Activated gamma-delta T cell treated with anti-CD3 and anti-CD28 coated beads, Interleukin-2, amount 50 U/mL, for 16 hours (primary cell): ENCODE results near the gene C22orf15.

Experiments
- DNase-seq: peaks from one replicate; pipeline ENCODE4 v3.0.0-alpha.2; 2020; ENCODE audit warnings: low read depth

The C22orf15 gene

DNA sequence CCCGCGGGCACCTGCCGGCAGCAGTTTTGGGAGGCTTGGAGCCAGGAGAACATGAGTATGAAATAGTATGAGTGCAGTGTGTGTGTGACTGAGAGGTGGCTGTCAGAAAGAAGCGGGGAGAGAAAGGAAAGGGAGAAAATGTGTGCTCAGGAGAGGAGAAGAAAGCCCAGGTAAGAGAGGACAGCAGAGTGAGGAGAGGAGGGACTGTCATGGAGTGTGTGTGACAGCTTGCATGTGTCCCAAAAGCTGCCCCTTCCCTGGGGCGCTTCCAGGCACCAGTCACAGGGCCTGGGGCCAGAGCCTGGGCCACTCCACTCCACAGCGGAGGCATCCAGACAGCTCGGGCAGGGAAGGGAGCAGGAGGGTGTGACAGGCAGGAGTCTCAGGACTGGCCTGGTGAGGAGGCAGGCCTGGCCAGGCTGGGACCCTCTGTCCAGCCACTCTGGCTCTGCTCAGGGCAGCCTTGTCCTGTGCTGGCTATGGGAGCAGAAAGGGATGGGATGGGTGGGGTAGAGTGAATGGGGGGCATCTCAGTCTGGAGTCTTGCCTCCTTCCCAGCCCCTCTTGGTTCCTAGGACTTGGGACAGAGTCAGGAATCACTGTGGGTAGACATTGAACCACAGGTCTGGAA is 10.8 kb downstream of the C22orf15 start:
- DNase-seq, result no peak

DNA sequence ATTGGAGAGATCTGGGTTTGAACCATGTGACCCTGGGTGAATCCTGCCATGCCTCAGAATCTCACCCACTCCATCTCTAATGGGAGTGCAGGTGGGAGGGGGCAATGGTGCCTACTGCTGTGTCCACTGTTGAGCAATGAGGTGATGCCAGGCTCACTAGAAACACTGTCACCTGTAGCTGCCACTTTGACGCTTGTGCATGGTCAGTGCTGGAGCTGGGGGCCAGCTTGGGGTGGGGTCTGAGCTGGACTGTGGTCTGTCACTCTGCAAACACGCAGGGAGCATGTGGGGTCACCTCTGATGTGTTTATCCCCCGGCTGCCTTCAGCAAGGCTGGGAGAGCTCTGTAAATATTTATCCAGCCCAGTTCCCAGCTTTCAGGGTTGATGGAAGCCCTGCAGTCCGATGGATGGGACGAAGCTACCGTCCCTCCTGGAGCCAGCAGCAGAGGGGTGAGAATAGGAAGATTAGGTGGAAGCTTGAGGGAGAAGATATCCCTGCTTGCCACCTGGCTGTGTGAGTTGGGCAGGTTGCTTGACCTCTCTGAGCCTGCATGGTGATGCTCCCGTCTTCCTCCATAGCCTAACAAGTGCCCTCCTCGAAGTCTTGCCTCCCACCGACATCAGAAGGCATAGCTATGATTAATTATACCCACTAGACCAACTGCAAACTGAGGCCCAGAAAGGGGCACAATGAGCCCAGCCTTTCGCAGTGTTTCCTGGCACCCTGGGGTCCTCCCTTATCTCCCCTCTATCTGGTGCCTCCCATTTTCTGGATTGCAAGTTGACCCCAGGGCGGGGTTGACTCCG is 11.5 kb downstream of the C22orf15 start:
- DNase-seq, result no peak

DNA sequence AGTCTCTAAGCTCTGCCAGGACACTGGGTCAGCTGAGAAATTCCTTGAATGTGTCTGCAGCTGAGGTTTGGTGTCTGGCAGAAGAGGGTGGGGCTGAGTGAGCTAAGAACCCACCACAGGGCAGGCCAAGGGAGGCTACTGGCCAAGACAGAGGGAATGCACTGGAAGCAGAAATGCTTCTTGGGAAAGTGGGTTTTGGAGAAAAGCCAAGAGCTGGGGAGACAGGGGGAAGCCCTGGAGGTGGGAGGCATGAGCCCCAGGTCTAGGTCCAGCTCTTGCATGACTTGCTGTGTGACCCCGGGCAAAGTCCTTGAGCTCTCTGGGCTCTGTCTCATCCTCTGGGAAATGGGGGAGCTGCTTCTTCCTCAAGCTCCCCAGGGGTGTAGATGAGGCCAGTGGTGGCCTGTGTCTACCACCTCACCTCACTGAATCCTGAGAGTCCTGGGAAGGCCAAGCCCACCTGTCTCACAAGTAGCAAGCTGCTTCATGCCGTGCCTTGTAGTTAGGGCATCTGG is 12.2 kb downstream of the C22orf15 start:
- no peak for DNase-seq

DNA sequence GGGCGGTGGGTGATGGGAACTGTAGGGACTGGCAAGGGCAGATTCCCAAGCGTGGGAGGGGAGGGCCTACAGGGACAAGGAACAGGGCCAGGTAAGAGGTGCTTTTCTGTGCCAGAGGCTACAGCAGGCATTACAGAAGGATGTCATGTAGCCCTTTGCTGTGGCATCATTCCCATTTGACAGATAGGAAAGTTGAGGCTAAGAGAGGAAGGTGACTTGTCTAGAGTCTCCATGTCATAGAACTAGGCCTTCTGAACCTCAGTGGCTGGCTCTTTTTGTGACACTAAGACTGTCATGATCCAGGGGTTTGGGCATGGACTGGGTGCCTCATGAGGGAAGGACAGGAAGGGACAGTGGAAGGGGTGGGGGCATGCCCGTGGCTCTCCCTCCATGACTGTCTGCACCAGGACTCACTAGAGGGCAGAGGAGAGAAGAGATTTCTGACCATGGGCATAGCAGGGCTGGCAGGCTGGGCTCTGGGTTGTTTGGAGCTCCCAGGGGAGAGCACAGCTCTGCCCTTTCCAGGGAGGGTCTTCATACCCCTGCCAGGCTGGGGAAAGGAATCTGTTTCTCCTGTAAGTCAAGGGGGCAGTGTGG is 13.1 kb downstream of the C22orf15 start:
- no peak for DNase-seq

DNA sequence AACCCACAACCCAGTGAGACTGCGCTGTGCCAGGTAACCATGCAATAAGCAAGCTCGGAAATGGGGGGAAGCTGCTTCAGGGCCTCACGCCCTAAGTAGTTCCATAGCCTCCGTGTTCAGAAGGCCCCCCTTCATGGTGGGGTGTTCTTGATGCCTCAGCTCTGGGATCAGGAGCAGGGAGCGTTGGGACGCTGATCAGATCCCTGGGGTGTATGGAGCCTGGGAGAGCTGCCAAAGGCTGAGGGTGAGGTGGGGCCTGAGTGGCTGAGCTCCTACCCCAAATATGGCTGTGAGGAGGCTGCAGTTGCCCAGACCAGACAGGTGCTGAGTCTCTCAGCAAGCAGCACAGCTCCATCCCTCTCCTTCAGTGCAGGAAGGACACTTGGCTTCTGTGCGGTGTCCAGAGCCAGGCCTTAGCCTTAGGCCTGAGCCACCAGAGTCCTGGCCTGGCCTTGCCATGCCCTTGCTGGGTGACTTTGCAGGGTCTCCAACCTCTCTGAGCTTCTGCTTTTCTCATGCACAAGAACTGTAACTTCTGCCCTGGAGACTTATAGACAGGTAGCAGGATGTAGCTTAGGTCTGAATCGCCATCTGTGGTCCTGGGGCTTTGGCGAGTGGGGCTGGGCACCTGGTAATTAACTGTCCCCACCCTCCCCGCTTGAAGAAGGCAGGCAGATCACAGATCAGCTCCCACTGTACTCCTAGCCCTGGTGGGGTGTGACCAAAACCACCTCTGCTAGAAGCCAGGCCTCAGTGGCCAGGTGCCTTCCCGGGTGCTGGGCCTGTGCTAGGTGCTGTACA is 15.2 kb downstream of the C22orf15 start:
- DNase-seq, result no peak

DNA sequence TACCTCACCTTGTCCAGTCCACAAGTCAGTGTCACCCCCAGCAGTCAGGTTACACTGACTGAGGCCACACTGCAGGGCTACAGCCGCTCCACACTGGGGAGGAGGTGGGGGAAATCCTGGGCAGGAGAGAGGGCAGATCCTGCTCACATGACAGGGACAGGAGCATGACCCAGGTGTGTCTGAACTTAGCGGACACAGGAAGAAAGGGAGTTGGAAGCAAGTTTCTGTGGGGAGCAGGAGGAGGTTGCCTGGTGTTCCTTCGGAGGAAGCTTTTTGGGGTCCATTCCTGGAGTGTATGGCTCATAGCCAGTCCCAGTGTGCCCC is 15.7 kb downstream of the C22orf15 start:
- no peak for DNase-seq

DNA sequence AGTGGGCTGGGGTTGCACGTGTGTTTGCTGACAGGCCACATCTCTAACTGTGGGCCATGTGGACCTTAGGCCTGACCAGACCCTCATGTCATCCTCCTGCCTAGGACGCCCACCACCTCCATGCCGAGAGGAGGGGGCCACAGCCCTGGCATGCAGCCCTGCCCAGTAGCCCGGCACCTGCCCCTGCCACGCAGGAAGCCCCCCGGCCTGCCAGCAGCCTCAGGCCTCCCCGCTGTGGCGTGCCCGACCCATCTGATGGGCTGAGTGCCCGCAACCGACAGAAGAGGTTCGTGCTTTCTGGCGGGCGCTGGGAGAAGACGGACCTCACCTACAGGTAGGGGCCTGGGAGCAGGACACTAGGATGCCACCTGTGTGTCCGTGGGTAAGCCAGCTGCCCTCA is 16.3 kb downstream of the C22orf15 start:
- DNase-seq, result no peak

DNA sequence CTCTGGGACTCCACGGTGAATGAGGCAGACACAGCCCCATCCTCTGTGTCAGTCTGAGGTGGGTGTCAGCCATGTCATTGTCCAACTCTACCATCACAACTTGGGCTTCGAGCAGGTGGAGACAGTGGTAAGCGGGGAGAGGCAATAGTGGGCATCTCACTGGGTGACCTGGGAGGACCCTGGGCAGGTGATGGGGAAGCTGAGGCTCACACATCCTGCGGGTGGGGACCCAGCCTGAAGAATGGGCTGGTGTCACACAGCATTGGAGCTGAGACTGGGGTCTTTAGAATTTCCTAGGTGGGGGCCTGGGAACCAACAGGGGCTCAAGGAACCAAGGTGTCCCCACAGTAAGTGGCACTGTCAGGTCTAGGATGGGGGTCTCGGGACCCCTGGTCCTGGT is 16.9 kb downstream of the C22orf15 start:
- DNase-seq, result no peak

DNA sequence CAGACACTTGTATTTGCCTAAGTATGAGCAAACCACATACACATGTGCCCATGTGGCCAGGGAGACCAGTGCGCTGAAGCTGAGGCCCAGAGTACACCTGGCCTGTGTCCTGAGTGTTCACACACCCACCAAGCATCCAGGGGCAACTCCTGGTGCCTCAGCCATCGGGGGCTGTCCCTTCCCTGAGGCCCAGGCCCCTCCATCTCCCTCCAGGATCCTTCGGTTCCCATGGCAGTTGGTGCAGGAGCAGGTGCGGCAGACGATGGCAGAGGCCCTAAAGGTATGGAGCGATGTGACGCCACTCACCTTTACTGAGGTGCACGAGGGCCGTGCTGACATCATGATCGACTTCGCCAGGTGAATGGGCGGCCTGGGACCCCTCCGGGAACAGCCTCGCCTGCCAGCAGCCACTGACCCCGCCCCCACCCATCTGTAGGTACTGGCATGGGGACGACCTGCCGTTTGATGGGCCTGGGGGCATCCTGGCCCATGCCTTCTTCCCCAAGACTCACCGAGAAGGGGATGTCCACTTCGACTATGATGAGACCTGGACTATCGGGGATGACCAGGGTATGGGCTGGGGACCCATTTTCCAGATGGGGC is 17.5 kb downstream of the C22orf15 start:
- no peak for DNase-seq

DNA sequence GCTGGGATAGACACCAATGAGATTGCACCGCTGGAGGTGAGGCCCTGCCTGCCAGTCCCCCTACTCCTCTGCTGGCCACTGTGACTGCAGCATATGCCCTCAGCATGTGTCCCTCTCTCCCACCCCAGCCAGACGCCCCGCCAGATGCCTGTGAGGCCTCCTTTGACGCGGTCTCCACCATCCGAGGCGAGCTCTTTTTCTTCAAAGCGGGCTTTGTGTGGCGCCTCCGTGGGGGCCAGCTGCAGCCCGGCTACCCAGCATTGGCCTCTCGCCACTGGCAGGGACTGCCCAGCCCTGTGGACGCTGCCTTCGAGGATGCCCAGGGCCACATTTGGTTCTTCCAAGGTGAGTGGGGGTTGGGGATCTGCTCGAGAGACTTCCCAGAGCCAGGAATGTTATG is 18.3 kb downstream of the C22orf15 start:
- DNase-seq, result no peak

DNA sequence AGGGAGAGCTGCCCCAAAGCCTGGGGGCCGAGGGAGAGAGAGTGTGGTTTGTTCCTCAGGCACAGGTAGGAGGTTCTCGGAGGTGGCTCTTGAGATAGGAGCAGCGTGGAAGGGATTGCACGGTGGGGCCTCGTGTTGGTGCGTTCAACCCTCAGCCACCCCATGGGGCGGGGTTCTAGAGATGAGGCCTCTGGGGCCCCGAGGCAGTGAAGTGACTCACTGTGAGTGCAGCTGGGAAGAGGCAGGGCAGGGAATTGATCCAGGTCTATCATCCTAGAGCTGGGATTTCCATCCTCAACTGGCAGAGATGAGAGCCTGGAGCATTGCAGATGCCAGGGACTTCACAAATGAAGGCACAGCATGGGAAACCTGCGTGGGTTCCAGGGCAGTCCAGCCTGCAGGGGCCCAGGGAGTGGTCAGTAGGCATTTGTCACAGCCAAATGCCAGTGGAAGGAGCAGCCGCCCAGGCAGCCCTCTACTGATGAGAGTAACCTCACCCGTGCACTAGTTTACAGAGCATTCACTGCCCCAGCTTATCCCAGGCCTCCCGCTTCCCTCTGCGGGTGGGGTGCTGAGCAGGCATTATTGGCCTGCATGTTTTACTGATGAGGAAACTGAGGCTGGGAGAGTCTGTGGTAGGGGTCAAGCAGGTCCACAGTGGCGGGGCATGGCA is 18.9 kb downstream of the C22orf15 start:
- DNase-seq, result no peak

DNA sequence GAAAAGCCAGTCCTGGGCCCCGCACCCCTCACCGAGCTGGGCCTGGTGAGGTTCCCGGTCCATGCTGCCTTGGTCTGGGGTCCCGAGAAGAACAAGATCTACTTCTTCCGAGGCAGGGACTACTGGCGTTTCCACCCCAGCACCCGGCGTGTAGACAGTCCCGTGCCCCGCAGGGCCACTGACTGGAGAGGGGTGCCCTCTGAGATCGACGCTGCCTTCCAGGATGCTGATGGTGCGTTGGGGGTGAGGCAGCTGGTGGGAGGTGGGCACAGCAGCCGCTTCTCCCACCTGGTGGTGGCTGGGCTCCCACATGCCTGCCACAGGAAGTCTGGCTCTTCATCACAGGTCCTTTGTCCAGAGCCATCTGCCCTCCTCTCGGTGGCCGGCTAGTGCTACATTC is 19.5 kb downstream of the C22orf15 start:
- DNase-seq, result no peak

DNA sequence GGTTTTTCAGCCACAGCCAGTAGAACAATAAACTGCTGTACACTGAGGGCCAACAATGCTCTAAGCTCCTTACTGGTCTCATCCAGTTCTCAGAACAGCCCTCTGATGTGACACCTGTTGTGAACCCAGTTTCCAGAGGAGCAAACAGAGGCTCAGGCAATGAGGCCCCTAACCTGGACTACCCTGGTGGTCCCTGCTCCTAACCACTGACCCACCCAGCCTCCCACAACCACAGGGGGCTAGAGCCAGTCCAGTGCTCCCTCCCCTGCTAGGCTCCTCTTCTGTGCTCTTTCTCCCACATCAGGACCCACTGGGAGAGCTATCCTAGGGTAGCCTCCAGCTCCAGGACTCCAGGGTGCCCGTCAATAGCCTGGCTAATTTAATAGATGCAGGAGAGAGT is 19.9 kb downstream of the C22orf15 start:
- DNase-seq, result no peak

DNA sequence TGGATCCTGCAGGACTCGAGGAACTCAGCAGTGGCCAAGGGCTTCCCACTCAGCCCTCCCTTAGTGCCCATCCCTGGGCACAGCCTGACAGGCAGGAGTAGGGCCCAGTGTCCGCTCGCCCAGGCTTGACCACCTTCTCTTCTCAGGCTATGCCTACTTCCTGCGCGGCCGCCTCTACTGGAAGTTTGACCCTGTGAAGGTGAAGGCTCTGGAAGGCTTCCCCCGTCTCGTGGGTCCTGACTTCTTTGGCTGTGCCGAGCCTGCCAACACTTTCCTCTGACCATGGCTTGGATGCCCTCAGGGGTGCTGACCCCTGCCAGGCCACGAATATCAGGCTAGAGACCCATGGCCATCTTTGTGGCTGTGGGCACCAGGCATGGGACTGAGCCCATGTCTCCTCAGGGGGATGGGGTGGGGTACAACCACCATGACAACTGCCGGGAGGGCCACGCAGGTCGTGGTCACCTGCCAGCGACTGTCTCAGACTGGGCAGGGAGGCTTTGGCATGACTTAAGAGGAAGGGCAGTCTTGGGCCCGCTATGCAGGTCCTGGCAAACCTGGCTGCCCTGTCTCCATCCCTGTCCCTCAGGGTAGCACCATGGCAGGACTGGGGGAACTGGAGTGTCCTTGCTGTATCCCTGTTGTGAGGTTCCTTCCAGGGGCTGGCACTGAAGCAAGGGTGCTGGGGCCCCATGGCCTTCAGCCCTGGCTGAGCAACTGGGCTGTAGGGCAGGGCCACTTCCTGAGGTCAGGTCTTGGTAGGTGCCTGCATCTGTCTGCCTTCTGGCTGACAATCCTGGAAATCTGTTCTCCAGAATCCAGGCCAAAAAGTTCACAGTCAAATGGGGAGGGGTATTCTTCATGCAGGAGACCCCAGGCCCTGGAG is 20.7 kb downstream of the C22orf15 start:
- DNase-seq, result no peak

DNA sequence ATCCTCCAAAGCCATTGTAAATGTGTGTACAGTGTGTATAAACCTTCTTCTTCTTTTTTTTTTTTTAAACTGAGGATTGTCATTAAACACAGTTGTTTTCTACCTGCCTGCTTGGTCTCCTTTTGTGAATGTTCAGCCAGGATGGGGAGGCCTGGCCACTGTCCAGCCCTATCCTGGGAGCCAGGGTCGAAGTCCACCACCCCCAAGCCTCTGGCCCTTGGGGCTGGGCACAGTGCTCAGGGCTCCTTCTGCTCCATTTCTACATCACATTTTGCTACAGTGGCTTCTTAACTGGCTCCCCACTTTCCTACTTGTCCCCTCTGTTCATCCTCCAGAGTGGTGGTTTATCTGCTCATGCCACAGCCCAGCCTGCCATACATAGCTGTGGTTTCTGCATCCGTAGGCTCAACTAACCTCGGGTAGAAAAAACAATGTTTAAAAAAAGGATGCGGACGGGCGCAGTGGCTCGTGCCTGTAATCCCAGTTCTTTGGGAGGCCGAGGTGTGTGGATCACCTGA is 21.5 kb downstream of the C22orf15 start:
- DNase-seq, result no peak

DNA sequence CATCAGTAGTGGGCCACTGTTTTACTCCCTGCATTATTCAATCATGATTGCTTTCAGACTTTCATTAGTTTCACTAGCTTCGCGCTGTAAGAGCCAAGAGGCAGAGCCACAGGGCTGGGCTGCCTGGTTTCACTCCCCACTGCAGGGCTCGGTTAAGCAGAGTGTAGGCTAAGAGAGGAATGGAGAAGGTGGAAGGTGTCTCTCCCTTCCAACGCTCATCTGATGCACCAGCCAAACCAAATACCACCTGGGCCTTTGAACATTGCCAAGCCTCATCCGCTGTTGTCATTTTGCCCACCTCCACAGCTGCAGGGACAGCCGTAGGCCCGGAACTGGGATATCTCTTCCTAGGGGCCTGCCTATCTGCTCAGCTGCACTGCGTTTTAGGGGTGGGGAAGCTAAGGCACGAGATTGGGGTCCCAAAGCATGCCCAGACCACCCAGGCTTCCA is 23.5 kb downstream of the C22orf15 start:
- no peak for DNase-seq

DNA sequence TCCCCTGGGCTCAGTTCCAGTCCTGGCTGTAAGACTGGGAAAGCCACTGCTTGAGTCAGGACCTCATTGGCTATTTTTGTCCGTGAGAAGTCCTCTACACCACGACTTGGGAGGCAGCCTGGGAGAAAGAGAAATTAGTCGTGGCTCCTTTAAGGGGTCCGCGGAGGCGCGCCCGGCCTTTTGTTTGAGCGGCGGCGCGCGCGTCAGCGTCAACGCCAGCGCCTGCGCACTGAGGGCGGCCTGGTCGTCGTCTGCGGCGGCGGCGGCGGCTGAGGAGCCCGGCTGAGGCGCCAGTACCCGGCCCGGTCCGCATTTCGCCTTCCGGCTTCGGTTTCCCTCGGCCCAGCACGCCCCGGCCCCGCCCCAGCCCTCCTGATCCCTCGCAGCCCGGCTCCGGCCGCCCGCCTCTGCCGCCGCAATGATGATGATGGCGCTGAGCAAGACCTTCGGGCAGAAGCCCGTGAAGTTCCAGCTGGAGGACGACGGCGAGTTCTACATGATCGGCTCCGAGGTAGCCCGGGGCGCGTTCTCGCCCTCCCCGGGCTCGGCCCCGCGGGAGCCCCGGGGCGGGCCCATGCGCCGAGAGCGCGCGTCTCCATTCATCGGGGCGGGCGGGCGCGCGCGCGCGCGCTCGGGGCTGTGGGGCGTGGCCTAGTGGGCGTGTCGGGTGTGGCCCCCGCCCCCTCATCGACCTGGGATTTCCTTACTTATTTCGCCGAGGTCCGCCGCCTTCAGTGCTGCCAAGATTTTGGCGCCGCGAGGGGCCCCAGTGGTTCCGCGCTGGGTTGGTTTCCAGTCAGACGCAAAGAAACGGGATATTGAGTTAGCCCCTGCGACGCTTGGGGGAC is 24.2 kb downstream of the C22orf15 start, which contains the start of gene SMARCB1:
SMARCB1 (plus strand) TSS at position 215 of the 848 bp plus-strand sequence; CDS start at position 419, 204 bp downstream.
- DNase-seq, result peak; percentile 79

DNA sequence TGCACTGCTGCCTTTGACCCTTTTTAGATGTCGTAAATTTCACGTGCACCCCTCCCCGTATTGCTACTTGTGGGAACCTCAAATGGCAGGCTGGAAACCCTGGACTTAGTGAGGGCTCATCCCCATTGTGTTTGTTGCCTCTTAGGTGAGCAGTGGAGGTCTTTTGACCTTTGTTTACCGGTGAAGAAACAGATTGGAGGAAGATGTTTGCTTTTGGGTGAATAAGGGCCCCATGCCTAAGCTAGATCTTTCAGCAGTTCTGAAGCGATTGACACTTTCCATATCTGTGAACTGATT is 24.8 kb downstream of the C22orf15 start:
- no peak for DNase-seq

DNA sequence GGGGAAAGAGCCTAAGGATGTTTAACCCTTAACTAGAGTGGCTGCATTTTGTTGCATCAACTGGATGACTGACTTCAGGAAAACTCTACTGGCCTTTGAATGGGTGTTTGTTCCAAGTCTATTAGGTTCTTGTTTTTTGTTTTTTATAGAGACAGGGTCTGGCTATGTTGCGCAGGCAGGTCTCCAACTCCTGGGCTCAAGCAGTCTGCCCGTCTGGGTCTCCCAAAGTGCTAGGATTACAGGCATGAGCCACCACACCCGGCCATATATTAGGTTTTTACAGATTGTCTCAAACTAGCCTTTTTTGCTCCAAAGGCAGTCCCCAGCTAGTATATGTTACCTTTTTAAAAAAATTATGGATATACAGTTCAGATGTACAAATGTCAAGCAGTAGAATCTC is 25.1 kb downstream of the C22orf15 start:
- no peak for DNase-seq
